Prostate gland (tissue), 2 donors: ENCODE data around the gene PSMB2.

Source experiments
- POLR2A ChIP-seq: fragments of 450-650 bp; IDR thresholded peaks from one replicate; pipeline ENCODE4 v1.6.1; 2016; ENCODE audit warnings: antibody characterized with exemption, mild to moderate bottlenecking
- POLR2AphosphoS5 ChIP-seq: sonication (generic); formaldehyde crosslinking; IDR thresholded peaks from one replicate; pipeline ENCODE4 v1.6.1; 2017; ENCODE audit warnings: antibody characterized with exemption
- TF ChIP-seq, protein P1 (sequence below), 4 experiments: fragments of 200-600 bp in 2 of 4; fragments of 450-650 bp in 2 of 4; sonication (generic) in 2 of 4; IDR thresholded peaks; 1 replicate in 3 of 4; 2 replicates in 1 of 4; pipeline ENCODE4 v1.5.1; 2016 to 2019; ENCODE audit warnings: antibody characterized with exemption in 4 of 4, mild to moderate bottlenecking in 2 of 4, moderate library complexity in 2 of 4

DNA sequence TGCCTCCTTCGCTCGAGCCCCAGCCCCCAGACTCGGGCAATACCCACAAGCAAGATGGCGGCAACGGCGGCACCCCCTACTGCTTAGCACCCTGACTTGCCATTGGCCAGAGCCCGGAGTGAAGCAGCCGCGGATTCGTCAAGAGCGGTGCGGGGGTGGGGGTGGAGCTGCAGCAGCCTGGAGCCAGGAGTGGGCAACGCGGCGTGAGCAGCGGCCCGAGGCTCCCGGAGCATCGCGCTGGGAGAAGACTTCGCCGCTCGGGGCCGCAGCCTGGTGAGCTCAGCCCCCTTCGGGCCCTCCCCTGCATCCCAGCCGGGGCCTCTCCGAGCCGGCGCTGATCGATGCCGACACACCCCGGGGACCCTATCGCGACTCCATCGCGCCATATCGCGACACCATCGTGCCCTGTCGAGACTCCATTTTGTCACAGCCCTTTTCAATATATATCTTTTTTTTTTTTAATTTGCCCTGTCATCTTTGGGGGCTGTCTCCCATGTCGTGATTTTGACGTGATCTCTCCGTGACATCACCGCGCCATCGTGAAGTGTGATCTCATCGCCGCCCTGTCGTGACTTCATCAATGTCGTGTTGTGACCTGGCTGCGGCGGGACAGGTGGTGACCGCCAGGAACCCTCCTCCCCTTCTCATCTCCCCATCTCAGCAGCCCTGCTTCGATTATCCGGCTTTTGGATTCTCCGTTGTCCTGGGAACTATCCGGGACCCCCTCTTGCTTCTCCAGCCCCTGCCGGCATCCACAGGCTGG is 83.5 kb downstream of the PSMB2 start, which contains the start of gene NCDN:
- TF ChIP-seq, protein P1, sequence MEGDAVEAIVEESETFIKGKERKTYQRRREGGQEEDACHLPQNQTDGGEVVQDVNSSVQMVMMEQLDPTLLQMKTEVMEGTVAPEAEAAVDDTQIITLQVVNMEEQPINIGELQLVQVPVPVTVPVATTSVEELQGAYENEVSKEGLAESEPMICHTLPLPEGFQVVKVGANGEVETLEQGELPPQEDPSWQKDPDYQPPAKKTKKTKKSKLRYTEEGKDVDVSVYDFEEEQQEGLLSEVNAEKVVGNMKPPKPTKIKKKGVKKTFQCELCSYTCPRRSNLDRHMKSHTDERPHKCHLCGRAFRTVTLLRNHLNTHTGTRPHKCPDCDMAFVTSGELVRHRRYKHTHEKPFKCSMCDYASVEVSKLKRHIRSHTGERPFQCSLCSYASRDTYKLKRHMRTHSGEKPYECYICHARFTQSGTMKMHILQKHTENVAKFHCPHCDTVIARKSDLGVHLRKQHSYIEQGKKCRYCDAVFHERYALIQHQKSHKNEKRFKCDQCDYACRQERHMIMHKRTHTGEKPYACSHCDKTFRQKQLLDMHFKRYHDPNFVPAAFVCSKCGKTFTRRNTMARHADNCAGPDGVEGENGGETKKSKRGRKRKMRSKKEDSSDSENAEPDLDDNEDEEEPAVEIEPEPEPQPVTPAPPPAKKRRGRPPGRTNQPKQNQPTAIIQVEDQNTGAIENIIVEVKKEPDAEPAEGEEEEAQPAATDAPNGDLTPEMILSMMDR (IDR thresholded peaks at IDR 0.05), result no peak
- TF ChIP-seq POLR2AphosphoS5, result peak; percentile 89
- peak; percentile 44 for TF ChIP-seq POLR2A
